T follicular helper cell (primary cell): ENCODE results near the gene NCS1.

Source experiments
- DNase-seq: peaks from one replicate; pipeline ENCODE4 v3.0.0-alpha.2; 2020; ENCODE audit warnings: low read depth

The NCS1 gene

DNA sequence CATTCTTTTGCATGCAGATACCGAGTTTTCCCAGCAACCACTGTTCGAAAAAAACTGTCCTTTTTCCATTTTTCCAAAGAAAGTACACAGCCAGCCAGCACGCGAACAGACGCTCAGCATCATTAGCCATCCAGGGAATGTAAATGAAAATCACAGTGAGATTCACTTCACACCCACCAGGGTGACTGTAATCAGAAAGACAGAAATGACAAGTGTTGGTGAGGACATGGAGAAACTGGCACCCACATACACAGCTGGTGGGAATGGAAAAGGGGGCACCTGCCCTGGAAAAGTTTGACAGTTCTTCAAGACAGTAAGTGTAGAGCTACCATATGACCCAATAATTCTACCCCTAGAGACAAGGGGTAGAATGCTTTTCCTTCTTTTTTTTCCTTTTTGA is 25.0 kb upstream of the NCS1 start:
- no peak for DNase-seq

DNA sequence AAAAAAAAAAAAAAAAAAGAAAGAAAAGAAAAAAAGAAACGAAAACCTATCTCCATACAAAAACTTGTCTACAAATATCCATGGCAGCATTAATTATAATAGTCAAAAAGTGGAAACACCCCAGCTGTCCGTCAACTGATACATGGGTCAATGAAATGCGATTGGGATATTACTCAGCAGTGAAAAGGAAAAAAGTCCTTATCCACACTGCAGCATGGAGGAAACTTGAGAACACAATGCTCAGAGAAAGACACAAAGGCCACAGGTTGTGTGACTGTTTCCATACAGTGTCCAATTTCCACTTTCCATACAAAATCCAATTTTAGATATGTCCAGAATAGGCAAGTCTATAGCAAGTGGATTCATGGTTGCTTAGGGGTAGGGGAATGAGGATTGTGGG is 24.3 kb upstream of the NCS1 start:
- no peak for DNase-seq

DNA sequence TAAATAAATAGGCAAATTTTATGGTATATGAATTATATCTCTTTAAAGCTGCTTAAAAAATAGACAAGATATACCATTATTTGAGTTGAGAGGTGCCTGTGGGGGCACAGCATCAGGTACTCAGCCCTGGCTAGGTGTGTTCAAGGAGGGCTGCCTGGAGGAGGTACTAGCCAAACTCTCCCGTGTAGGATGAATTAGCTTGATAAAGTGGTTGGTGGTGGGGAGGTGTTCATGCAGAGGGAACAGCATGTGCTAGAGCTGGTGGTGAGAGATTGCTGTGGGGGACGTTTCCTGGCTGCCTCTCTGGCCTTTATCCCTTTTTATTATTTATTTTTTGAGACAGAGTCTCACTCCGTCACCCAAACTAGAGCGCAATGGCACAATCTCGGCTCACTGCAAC is 23.2 kb upstream of the NCS1 start:
- DNase-seq: no peak

DNA sequence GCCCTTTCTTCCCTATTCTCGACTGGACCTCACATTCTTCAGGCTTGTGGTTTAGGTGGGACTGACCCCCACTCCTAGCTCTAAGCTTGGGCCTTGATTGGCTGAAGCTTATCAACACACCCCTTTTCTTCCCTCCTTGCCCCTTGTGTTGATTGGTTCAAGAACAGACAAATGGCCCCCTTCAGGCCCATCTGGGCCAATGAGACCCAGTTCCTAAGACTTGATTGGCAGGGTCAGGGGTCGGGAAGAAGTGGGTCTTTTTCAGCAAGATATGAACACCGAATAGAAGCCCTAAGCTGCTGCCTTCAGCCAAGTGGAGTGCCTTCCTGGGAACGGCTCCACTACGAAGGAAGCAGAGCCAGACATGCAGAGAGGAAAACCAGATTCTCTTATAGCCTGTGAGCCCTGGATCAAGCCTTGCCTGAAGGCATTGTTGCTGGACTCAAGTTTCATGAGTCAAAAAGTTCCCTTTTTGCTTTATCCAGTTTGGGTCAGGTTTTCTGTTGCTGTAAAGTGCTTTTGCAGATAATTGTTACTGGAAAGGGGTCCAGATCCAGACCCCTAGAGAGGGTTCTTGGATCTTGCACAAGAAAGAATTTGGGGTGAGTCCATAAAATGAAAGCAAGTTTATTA is 22.4 kb upstream of the NCS1 start:
- DNase-seq: no peak

DNA sequence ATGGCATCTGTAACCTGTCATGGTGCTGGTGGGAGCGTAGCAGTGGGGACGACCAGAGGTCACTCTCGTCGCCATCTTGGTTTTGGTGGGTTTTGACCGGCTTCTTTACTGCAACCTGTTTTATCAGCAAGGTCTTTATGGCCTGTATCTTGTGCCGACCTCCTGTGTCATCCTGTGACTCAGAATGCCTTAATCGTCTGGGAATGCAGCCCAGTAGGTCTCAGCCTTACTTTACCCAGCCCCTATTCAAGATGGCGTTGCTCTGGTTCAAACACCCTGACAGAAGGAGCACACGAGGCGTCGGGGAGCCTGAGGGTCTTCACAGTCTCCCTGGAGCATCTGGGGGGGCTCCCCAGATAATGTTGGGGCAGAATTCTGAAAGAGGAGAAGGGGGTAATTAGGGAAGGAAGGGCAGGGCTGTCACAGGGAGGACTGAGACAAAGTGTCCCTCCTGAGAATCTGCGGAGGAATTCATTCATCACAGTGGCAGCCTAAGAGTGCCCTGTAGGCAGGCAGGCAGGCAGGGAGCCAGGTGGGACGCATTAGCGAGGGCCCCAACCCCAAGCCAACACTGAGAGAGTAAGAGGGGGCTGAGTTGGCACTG is 21.3 kb upstream of the NCS1 start:
- DNase-seq: no peak

DNA sequence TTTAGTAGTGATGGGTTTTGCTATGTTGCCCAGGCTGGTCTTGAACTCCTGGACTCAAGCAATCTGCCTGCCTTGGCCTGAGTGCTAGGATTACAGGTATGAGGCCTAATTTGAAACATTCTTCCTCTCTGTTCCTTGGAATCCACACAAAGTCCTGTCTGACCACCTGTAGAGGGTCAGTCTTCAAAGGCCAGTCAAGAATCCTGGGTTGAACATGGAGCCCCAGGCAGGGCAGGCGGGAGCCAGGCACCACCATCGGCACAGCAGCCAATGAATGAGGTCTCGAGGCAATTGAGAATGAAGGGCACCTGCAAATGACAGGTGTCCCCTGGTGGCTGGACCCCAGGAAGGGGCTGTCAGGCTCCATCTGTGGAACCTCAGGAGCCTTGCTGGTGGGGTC is 17.4 kb upstream of the NCS1 start:
- DNase-seq: no peak

DNA sequence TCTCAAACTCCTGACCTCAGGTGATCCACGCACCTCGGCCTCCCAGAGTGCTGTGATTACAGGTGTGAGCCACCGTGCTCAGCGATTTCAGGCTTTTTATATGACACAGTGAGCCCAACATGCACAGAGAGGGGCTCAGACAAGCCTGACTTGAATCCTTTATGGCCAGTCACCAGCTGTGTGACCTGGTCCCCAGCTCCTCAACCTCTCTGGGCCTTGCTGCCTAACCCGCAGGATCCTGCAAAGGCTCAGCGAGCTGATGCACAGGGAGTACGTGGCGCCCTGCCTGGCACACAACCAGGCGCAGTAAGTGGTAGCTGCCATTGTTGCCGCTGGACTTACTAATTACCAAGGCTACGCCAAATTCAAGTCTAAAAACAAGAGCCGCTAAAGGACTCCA is 16.6 kb upstream of the NCS1 start:
- no peak for DNase-seq

DNA sequence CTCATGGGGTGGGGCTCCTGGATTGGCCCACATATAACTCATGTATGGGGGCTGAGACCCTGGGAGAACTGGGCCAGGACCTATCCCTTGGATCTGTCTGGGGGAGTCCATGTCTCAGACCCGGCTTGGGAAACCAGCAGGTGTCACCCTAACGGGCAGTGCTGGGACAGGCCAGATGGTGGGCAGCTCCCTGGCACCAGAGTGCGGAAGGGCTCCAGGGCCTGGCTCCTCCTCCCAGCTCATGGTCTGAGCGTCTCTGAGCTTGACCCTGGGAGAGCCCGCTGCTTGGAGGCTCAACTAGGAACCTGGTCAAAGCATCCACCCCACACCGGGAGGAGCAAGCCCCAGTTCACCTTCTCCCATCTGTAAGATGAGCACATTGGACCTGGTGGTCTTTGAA is 15.5 kb upstream of the NCS1 start:
- no peak for DNase-seq

DNA sequence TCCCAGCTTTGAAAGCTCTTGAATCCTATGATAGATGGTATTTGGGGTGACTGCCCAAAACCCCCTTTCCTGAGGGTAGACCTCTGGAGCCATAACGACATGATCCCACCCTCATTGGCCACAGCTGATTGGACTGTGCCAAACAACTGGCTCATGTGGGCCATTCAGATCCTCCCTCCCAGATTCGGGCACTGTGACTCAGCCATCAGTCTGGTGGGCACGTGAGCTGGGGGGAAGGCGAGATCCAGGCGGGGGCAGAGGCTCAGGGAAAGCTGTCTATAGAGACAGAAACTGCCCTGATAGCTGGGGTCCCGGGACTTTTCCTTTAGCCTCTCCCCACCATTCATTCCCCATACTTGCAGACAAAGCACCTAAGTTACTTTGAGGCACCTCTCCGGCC is 15.1 kb upstream of the NCS1 start:
- DNase-seq: no peak

DNA sequence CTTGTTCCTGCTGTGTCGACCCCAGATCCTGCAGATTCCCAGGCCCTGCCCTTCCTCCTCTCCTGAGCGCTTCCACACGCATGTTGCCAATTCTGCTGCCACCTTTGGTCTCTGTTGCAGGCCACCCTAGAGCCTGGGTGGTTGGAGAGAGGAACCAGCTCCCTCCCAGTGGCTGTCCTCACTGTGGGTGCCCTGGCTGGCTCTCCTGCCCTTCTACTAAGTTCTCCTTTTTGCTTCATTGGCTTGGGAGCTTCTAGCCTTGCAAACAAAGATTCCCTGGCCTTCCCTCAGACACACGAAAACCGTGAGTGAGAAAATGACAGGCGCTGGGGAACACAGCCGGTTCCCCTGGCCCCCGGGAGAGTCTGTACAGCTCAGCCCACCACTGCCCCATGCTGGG is 14.2 kb upstream of the NCS1 start:
- no peak for DNase-seq

DNA sequence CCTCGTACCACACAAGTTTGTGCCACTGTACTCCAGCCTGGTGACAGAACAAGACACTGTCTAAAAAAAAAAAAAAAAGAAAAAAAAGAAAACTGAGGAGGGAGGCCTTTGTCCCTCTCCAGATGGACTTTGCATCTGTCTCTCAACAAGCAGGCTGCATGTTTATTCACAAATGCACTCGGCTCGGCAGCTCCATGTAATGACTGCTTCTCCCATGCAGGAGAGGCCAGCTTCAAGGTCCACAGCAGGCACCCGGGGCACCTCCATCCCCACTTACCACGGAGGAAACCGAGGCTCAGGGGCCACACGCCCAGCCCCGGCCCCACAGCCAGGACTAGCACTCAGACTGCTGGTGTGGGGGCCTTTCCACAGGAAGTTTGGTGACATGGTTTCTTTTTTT is 13.1 kb upstream of the NCS1 start:
- no peak for DNase-seq

DNA sequence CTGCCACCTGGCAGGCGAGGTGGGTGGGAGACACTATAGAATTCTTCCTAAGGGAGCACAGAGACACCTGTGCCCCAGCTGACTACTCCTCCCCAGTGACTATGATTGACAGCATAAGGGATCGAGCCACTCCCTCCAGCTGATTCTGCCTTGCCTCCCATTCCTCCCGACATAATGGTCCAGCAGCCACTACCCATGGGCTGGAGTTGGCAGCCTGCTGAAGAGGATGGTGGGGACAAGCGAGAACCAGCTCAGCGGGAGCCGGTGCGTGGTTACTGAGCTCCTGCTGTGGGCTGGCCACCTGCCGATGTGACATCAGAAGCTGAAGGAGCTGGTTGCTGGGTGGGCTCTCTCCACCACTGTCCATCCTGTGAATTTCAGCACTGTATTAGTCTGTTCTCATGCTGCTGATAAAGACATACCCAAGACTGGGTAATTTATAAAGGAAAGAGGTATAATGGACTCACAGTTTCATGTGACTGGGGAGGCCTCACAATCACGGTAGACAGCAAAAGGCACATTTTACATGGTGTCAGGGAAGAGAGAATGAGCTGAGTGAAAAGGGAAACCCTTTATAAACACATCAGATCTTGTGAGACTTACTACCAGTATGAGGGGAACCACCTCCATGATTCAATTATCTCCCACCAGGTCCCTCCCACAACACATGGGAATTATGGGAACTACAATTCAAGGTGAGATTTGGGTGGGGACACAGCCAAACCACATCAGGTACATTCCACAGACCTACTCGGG is 12.1 kb upstream of the NCS1 start:
- no peak for DNase-seq

DNA sequence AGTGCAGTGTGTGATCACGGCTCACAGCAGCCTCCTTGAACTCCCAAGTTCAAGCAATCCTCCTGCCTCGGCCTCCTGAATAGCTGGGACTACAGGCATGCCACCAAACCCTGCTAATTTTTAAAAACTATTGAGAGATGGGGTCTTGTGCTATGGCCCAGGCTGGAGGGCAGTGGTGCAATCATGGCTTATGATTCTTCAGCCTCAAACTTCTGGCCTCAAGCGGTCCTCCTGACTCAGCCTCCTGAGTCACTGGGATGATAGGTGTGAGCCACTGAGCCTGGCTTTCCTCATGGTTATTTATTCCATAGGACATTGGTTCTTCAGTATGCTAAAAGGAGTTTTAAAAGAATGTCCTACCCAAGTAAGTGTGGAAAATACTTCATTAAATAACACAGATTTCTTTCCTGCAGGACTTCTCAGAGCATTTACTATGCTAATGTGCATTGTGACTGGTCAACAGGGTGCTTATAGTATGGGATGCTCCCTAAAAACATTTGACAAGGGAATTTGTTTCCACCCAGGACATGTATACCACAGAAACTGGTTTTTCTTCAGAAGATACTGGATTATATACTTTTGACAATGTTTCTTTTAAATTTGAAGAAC is 11.2 kb upstream of the NCS1 start:
- no peak for DNase-seq

DNA sequence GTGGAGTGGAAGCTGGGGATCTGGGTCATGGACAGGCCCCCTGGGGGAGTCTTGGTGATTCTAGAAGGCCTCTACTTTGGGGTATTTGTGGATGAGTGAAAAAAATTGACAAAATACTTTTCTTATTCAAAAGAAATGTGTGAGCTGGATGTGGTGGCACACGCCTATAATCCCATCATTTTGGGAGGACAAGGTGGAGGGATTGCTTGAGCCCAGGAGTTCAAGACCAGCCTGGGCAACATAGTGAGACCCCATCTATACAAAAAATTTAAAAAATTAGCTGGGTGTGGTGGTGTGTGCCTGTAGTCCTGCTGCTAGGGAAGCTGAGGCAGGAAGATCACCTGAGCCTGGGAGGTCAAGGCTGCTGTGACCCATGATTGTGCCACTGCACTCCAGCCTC is 6.6 kb upstream of the NCS1 start:
- no peak for DNase-seq

DNA sequence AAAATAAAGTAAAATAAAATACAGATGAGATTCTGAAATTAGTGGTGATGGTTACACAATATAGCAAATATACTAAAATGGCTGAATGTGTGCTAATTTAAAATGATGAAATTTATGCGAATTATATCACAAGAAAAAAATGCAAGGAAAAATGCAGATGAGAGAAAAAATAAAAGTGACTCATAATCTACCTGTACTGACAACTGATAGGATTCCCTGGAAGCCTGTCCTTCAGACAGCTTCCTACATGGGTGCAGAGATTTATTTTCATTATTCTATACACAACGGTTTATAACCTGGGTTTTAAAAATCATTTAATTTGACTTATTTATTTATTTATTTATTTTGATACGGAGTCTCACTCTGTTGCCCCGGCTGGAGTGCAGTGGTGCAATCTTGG is 5.8 kb upstream of the NCS1 start:
- DNase-seq: no peak

DNA sequence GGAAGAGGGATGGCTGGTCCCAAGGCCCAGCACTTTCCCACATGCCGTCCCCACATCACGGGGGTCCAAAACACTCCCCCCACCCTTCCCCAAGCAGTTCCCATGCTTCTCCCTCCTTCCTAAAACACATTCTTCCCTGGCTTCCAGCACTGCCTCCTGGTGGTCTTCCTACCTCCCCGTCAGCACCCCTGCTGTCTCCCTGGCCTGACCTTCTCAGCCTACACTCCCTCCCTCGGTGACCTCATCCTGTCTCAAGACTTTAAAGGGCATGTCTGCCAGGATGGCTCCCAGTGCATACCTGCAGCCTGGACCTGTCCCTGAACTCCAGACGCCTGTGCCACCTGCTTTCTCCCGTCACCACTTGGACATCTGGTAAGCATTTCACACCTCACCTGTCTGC is 4.3 kb upstream of the NCS1 start:
- no peak for DNase-seq

DNA sequence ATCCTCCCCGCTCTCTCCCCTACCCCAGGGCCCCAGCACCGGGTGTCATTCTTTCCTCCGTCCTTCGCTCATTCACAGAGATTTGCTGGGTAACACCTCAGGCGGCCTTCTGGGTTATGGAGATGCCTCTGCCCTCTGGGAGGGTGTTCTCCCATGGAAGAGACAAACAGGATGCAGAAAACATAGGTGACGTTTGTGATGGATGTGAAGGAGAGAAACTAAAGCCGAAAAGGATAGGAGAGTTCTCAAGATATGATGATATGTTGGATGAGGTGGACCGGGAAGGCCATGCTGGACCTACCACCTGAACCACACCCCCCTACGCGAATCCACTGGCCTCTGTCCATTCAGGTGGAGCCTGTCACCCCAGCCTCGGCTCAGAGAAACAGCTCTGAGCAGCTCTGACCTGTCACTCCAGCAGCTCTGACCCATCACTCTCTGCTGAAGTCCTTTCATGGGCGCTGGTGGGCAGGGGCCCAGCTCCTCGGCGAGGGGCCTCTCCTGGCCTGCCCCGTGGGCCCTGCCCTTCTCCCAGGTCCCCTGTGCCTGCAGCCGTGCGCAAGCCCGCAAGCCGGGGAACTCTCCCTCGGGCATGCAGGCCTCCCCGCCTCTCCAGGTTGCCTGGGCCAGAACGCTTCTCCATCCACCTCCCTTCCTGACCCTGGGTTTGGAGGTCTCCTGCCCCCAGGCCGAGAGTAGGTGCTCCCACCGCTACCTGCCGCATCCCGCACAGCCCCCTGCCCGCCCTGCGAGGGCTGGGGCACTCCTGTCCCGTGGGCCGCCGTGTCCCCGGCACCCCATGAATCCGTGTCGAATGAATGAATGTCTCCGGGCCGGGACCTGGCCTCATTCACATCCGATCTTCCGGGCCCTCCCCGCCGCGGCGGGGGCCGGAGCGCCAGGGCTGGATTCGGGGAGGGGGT is 717 bp upstream of the NCS1 start:
- no peak for DNase-seq

DNA sequence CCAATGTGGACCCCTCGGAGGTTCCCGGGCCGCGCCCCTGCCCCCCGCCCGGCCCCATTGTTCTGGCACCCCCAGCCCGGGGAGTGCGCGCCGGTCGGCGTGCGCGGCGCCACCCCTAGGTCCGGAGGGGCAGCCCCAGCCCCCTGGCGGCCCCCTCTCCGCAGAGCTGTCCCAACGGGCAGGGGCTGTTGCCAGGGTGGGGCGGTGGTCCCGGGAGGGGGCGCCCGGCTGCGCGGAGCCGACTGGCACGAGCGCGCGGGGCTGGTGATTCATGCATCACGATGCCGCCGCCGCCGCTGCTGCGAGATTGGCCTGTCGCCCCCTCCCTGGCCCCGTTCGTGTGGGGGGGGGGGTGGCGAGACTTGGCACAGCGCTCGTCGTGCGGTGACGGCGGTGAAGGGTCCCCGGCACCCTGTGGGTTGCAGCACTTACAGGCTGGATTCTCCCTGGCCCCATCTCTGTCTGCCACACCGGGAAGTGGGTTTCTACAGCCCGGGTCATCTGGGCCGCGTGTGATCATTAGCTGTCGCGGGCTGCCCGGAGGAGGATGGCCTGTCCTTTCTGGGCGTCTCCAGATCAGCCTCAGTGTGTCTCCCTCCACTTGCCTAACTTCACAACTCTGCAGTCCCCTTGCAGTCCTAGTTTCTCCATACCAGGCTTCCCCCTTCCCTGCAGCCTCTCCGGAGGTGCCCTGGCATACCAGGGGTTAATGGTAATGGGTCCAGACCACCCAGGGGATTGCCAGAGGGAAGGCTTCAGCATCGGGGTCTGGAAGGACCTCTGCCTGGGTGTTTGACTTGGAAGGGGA is 858 bp downstream of the NCS1 start:
- peak; percentile 10 for DNase-seq

DNA sequence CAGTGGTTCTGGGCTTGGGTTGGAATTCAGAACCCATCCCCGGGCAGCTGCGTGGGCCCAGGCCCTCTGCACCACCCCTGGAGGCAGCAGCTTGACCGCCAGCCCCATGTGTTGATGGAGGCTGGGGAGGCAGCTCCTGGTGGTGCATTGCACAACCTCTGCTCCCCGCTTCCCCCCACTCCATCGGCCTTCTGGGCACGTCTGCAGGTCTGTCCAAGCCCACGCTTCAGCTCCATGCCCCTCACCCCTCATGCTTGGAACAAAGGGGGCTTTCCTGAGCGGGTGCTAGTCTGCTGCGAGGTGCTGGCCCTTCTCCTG is 1.4 kb downstream of the NCS1 start:
- DNase-seq: no peak

DNA sequence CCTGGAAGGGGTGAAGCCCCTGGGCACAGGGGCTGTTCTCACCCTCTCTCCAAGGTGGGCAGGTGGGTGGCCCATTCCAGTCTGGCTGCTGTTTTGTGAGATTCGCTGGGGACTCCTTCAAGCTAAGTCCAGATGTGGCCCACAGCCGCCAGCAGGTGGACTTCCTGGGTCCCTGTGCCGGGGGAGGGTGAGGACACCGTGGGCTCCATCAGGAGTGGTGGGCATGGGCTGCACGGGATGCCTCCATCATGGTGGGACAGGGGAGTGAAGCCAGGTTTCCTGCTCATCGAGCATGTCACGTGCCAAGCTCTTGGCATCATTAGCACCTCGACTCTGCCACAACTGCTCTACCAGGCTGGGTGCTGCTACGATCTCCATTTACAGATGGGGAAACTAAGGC is 1.8 kb downstream of the NCS1 start:
- no peak for DNase-seq

DNA sequence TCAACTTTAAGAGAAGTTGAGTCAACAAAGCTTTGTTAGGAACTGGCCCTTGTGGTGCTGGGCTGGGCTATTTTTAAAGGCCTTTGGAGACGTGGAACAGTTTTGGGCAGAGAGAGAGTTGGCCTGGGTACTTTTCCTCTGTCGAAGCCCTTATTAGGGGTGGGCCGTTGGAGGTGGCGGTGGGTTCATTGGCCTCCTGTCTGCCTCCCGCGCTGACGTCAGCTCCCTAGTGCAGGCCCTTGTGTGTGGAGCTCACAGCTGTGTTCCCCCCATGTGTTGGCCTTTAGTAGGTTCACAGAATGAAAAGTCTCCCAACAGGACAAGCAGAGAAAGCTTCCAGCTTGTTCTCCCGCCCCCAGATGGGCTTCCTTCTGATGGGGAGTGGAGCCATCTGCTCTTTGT is 2.7 kb downstream of the NCS1 start:
- no peak for DNase-seq
